GM19023 (cell line): Measurements from ENCODE around the gene DLGAP5.

ENCODE experiments used
- ATAC-seq: cut with Tn5 transposase; IDR thresholded peaks from one replicate; pipeline ENCODE4 v1.9.1; 2021; ENCODE audit warnings: mild to moderate bottlenecking, moderate library complexity; ENCODE audit not compliant: unreplicated experiment

Gene DLGAP5

DNA sequence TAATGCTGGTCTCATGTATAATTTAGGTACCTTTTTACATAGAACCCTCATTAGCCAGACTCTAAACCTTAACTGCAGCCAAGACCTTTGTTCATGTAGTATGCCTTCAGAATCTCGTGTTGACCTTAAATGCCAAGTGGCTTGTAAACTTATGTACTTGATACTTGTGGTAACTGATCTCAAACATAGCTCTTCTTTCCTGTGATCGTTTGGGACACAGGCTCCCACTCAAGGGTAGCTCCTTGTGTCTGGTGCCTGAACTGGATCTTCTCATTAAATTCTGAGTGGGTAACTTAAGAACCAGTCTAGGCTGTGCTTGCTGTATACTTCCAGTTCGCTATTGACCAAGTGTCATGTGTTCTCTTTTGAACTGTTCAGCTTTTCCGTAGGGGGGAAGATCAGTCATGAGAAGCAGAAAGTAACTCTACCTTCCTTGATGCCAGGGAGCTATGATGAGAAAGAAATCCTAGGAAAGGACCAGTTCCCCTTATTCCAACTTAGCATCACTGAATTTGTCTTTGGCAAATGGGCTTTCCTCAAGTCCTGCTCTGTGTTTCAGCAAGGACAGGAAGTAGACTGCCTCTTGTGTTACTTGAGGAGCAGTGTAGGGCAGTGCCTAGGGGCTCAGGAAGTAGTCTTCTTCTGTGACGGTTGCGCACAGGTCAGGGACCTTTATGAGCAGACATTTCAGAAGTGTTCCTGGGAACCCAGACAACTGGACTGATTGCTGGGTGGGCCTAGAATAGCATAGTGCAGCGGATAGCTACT, 59.8 kb downstream of the DLGAP5 start:
- no peak for ATAC-seq

GRCh38 chr14:55130196-55130550, 61.2 kb downstream of the DLGAP5 start:
- ATAC-seq = no peak

DNA sequence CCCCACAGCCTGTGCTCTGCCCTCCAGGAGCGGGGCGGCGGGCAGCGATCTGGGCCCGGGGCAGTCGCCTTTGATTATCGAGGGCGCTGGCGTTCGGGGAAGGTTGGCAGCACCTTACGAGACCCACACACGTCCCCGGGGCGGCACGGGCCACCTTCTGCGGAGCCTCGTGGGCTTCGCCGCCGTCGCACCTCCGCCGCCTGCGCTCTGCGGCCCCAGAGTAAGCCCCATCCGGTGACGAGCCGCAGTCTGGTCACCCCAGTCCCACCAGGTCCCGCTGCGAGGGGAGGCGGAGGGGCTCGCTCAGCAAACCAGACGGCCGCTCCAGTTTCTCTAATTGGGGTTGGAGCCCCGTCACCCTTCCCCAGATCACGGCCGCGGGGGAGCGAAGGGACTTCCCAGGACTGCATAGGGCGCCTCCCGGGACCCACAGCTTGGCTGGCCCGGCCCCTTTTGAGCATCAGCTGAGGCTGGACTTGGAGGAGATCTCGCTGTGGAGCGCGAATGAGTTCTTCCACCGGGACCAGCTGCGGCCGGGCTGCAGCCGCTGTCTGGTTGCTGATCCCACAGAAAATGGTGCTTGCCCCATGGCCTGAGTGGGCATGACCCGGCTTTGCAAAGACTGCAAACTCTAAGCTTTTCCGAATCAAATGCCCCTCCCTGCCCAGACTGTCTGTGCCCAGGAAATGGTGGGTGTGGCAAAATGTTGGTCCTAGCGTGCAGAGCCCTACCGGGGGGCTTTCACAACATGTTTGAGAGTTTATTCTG, 61.8 kb downstream of the DLGAP5 start:
- ATAC-seq = peak; percentile 69

DNA sequence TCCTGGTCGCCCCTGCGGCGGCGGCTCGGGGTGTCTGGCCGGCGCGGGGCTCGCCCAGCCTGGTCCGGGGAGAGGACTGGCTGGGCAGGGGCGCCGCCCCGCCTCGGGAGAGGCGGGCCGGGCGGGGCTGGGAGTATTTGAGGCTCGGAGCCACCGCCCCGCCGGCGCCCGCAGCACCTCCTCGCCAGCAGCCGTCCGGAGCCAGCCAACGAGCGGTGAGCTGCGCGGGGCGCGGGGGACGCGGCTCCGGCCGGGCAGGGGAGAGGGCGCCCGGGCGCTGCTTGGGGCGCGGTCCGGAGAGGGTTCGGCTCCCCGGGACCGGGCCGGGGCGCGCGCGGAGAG, 62.3 kb downstream of the DLGAP5 start, which contains the start of gene LGALS3:
Gene LGALS3, plus strand, starts transcription at position 167 of the 342 bp plus-strand sequence. CDS start 8,122 bp downstream, outside the sequence.
- peak; percentile 67 for ATAC-seq

- no peak for ATAC-seq
These were observed 62.8 kb downstream of the DLGAP5 start for GRCh38 chr14:55128386-55129085.

DNA sequence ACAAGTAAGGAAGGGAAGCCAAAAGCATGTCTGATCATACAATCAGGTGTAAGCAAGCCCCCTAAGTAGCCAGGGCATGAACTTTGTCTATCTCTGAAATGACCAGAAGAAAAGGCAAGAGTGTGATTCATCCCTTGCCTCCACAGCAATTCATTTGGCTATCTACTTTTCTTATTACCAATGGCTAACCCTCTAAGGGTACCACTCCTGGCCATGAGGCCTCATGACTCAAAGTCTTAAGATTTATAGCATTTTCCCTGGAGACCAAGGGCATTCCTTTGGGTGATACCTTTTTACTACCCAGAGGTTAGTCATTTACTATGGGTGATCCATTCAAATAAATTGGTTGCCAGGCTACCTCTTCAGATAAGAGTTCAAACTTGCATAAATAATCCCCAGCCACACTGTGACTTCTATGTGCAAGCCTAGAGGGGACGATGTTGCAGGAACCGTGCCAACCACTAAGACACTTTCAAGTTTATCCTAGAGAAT, 63.9 kb downstream of the DLGAP5 start:
- no peak for ATAC-seq

DNA sequence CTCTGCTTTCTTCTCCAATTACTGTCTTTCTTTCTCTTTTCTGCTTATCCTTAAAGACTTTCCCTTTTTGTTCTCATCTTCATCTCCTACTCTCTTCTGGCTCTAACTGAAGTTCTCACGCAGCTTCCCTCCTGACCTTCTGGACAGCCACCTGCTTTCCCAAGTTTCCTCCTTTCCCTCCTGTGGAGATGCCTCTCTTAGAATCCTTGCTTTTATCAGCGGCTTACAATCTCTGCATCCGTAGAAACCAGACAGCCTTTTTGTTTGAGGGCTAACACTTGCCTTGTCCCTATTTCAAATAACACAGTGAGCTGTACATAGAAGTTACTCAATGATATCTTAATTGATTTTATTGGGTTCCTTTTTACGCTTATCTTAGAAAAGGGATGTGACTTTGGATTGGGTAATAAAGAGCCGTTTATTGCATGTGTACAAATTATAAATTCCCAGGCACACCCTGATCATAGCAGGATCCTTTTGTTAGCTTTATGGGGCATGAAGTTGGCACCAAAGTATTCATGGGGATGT, 64.4 kb downstream of the DLGAP5 start:
- no peak for ATAC-seq

GRCh38 chr14:55126034-55126433, 65.4 kb downstream of the DLGAP5 start:
- ATAC-seq = no peak

DNA sequence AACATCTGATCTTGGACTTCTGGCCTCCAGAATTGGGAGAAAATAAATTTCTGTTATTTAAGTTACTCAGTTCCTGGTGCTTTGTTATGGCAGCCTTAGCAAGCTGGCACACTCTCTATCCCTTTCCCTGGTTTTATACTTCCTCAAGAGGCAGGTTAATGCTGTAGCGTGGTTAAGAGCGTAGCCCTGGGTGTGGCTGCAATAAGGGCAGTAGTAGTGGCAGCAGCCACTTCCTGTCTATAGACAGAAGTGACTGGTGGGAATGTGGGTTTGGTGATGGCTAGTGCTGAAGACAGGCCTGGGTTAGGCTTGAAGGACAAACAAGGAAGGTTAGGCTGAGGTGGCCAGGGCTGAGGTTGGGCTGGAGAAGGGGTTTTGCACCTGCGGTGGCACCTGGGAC, 66.0 kb downstream of the DLGAP5 start:
- no peak for ATAC-seq

- ATAC-seq = no peak
These were observed 66.5 kb downstream of the DLGAP5 start for GRCh38 chr14:55124774-55125386.

DNA sequence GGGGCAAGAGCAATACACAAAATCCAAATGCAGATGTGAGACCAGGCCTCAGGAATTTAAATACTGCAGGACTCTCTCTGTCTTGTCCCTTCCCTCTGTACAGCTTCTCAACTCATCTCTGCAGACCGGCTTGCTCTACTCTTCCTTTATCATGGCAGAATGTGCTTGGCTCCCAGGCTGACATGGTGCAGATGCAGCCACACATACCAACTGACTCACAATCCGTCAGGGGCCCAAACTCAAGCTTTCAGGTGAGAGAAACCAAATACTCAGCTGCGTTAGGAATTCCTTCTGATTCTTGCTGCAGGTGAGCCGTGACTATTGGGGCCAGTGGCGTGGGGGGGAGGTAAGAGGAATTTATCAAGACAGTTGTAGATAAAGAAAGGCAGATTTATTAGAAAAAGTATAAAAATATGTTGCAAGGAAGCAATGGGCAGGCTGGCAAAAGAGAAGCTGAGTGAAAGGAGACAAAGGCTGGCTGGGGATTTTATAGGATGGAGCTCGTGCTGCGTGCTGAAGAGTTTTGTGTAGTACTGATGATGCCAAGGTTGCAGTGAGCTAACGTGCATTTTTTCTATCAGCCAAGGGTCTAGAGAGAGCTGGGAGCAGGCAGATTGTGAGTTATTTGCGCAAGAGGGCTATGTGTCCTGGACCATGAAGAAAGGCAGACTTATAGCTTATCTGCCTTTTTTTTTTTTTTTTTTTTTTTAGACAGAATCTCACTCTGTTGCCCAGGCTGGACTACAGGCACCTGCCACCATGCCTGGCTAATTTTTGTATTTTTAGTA, 67.3 kb downstream of the DLGAP5 start:
- no peak for ATAC-seq

DNA sequence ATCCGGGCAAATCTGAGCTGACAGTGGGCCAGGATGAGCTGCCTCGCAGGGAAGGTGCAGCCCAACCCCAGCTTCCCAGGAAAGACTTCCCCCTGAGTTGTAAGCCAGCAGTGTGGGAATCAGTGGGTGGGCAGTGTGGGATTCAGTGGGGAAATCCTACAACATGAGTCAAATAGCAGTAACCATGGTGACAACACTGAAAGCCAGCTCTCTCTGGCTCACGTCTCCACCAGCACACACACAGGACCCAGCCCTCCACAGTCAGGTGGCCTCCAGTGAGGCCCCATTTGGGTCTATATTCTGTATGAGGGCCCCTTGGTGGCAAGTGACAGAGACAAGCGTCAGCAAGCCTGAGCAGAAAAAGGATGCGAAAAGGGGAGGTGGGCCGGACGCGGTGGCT, 68.3 kb downstream of the DLGAP5 start:
- no peak for ATAC-seq

- no peak for ATAC-seq
These were observed 68.9 kb downstream of the DLGAP5 start for GRCh38 chr14:55122440-55122986.

DNA sequence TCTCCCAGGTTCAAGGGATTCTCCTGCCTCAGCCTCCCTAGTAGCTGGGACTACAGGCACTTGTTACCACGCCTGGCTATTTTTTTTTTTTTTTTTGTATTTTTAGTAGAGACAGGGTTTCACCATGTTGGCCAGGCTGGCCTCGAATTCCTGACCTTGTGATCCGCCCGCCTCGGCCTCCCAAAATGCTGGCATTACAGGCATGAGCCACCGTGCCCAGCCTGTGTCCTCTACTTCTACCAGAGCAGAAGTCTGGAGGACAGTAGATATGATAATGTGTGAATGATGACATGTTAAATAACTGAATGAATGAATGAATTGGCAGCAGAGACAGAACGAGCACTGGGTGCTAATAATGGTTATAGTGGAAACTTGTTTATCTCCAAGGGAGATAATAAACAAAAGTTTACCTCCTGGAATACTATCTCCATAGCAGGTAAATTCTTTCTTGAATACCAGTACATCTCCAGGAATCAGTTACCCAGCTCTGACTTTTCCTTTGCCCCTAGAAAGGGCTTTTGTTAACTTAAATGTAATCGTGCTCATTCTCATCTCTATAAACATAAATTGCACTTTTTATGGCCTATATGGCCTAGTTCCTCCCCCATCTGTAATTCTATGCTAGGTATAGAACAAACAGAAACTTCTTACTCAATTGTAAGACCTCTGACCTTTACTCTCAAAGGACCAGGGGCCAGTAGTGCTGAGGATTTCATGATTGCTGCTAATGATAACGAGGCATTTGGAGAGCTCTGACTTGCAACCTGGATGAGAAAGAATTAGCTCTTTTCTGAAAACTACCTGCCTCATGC, 69.6 kb downstream of the DLGAP5 start:
- ATAC-seq = no peak

- ATAC-seq = no peak
These were observed 70.6 kb downstream of the DLGAP5 start for GRCh38 chr14:55120571-55121495.

- no peak for ATAC-seq
These were observed 72.6 kb downstream of the DLGAP5 start for GRCh38 chr14:55118761-55119160.

GRCh38 chr14:55117803-55118441, 73.5 kb downstream of the DLGAP5 start:
- no peak for ATAC-seq
